ENCODE results near the gene PDCD1LG2. TPM values are rescaled to one million over a fixed set of nuclear protein-coding genes. Genes with fewer than 3 reads are reported as not detected.

The PDCD1LG2 gene
- polyA plus RNA-seq, 1 of the 3 experiments (the other 2 are of a cell fraction), result 11.1 TPM

- no peaks in the 10 kb centered on the region for H3K9me3 ChIP-seq
- H3K27me3 ChIP-seq (ENCODE audit: insufficient read depth), result no peaks in the 10 kb centered on the region
- H3K79me2 ChIP-seq (ENCODE audit: insufficient read depth), result no peaks in the 10 kb centered on the region
- TF ChIP-seq EZH2phosphoT487 (IDR thresholded peaks at IDR 0.05; ENCODE audit: borderline replicate concordance, low read depth) (no peak), TAF1 (IDR thresholded peaks at IDR 0.05; ENCODE audit: borderline replicate concordance, low read depth, low read length) (no peak), RAD21 (IDR thresholded peaks at IDR 0.05; ENCODE audit: low read length) (no peak), NFIC (IDR thresholded peaks at IDR 0.05; ENCODE audit: borderline replicate concordance) (no peak), MEF2A (IDR thresholded peaks at IDR 0.05; ENCODE audit: borderline replicate concordance, low read depth) (no peak), GATA2 (CRISPR knock-in tag; IDR thresholded peaks at IDR 0.05) (no peak)
- H3K4me3 ChIP-seq (ENCODE audit: low read depth in 2 of 2, low read length in 1 of 2), result no peak overlapping the region
- DNase-seq, result no peak
- H3K9me2 ChIP-seq, result no peaks in the 10 kb centered on the region
- 90% methylated on average over 5 of the region's 5 CpGs for WGBS (ENCODE audit: low lambda C conversion rate)
- POLR2A ChIA-PET, result no interaction called here
- no peak overlapping the region for H3K4me2 ChIP-seq
- H3K27ac ChIP-seq (ENCODE audit: low read depth in 2 of 2, low read length in 1 of 2), result no peak overlapping the region
- no peaks in the 10 kb centered on the region for H4K20me1 ChIP-seq (ENCODE audit: insufficient read depth)
- no peak overlapping the region for H2AFZ ChIP-seq (ENCODE audit: low read depth)
- CTCF ChIA-PET, result interaction anchor here (2.4 kb wide), 1 partner anchor 34 kb away, joined by 5 read pairs; no protein-coding TSS in a partner anchor
- no peak overlapping the region for H3K9ac ChIP-seq
- peaks cover 22% of the 10 kb centered on the region for H3F3A ChIP-seq (replicated peaks; ENCODE audit: insufficient read depth)
- peaks cover 0 to 31% of the 10 kb centered on the region in 2 experiments; a peak in 2 of 4 replicates for H3K4me1 ChIP-seq (ENCODE audit: control insufficient read depth in 1 of 2, insufficient read depth in 2 of 2, low read depth in 1 of 2, low read length in 1 of 2)
- H3K36me3 ChIP-seq (replicated peaks in 1 of 2; ENCODE audit: control insufficient read depth in 1 of 2, insufficient read depth in 2 of 2, low read length in 1 of 2), result peaks cover 3 to 26% of the 10 kb centered on the region in 2 experiments
These were observed 45.9 kb downstream of the PDCD1LG2 start for GRCh38 chr9:5556101-5556705.

- Histone ChIP-seq H3K27me3 (ENCODE audit: insufficient read depth) (no peaks in the 10 kb centered on the region), H3K4me3 (ENCODE audit: low read depth in 2 of 2, low read length in 1 of 2) (no peak overlapping the region), H2AFZ (ENCODE audit: low read depth) (no peak overlapping the region), H3K9ac (no peak overlapping the region), H3K4me2 (no peak overlapping the region), H3K9me3 (no peaks in the 10 kb centered on the region), H3K79me2 (ENCODE audit: insufficient read depth) (no peaks in the 10 kb centered on the region), H3F3A (replicated peaks; ENCODE audit: insufficient read depth) (peaks cover 11% of the 10 kb centered on the region), H3K27ac (ENCODE audit: low read depth in 2 of 2, low read length in 1 of 2) (no peak overlapping the region), H3K4me1 (ENCODE audit: control insufficient read depth in 1 of 2, insufficient read depth in 2 of 2, low read depth in 1 of 2, low read length in 1 of 2) (peaks cover 0 to 14% of the 10 kb centered on the region in 2 experiments; a peak in 2 of 4 replicates), H3K36me3 (replicated peaks in 1 of 2; ENCODE audit: control insufficient read depth in 1 of 2, insufficient read depth in 2 of 2, low read length in 1 of 2) (peaks cover 3 to 27% of the 10 kb centered on the region in 2 experiments), H4K20me1 (ENCODE audit: insufficient read depth) (no peaks in the 10 kb centered on the region), H3K9me2 (no peaks in the 10 kb centered on the region)
- ChIA-PET POLR2A (interaction anchor here (0.6 kb wide), 1 partner anchor 35 kb away, joined by 3 read pairs; no protein-coding TSS in a partner anchor), CTCF (interaction anchor here (0.8 to 1.4 kb wide), 2 partner anchors 32 kb away, joined by 3 to 5 read pairs; no protein-coding TSS in a partner anchor)
- WGBS (ENCODE audit: low lambda C conversion rate), result 64% methylated on average over 7 of the region's 7 CpGs
- TF ChIP-seq FOSL2 (IDR thresholded peaks at IDR 0.05; ENCODE audit: borderline replicate concordance, low read depth) (no peak), EP300 (IDR thresholded peaks at IDR 0.05; ENCODE audit: borderline replicate concordance in 1 of 2, low read depth in 1 of 2, low read length in 1 of 2) (no peak), CHD2 (IDR thresholded peaks at IDR 0.05; ENCODE audit: low read length, partially characterized antibody) (no peak), EZH2phosphoT487 (IDR thresholded peaks at IDR 0.05; ENCODE audit: borderline replicate concordance, low read depth) (no peak), REST (IDR thresholded peaks at IDR 0.05; ENCODE audit: low read depth, low read length) (no peak), ZBTB33 (IDR thresholded peaks at IDR 0.05; ENCODE audit: borderline replicate concordance, low read depth) (no peak), MXI1 (IDR thresholded peaks at IDR 0.05; ENCODE audit: low read depth, low read length) (no peak), USF1 (IDR thresholded peaks at IDR 0.05; ENCODE audit: borderline replicate concordance, low read depth) (no peak), FOXM1 (IDR thresholded peaks at IDR 0.05; ENCODE audit: low read depth) (no peak), JUND (IDR thresholded peaks at IDR 0.05) (no peak), MEF2A (IDR thresholded peaks at IDR 0.05; ENCODE audit: borderline replicate concordance, low read depth) (no peak), NFIC (IDR thresholded peaks at IDR 0.05; ENCODE audit: borderline replicate concordance) (no peak), FOXJ3 (CRISPR knock-in tag; IDR thresholded peaks at IDR 0.05) (no peak), RXRA (IDR thresholded peaks at IDR 0.05; ENCODE audit: borderline replicate concordance, low read depth) (no peak), ELF1 (IDR thresholded peaks at IDR 0.05) (no peak)
- no peak for DNase-seq
These were observed 47.6 kb downstream of the PDCD1LG2 start for GRCh38 chr9:5557606-5558587.

All from SK-N-SH (cell line).